Uterus (tissue), 2 donors: ENCODE results near the gene INSC.

ENCODE experiments used
- CTCF ChIP-seq, 4 experiments: fragments of 200-600 bp in 2 of 4; fragments of 450-650 bp in 2 of 4; sonication (generic) in 2 of 4; IDR thresholded peaks; one replicate each; pipeline ENCODE4 v1.5.1; 2016 to 2019; ENCODE audit warnings: antibody characterized with exemption in 4 of 4, mild to moderate bottlenecking in 2 of 4, moderate library complexity in 1 of 4
- POLR2A ChIP-seq, 2 donors: fragments of 450-650 bp; IDR thresholded peaks; one replicate each; pipeline ENCODE4 v1.6.1; 2016; ENCODE audit warnings: antibody characterized with exemption in 2 of 2, mild to moderate bottlenecking in 1 of 2, moderate library complexity in 1 of 2

DNA sequence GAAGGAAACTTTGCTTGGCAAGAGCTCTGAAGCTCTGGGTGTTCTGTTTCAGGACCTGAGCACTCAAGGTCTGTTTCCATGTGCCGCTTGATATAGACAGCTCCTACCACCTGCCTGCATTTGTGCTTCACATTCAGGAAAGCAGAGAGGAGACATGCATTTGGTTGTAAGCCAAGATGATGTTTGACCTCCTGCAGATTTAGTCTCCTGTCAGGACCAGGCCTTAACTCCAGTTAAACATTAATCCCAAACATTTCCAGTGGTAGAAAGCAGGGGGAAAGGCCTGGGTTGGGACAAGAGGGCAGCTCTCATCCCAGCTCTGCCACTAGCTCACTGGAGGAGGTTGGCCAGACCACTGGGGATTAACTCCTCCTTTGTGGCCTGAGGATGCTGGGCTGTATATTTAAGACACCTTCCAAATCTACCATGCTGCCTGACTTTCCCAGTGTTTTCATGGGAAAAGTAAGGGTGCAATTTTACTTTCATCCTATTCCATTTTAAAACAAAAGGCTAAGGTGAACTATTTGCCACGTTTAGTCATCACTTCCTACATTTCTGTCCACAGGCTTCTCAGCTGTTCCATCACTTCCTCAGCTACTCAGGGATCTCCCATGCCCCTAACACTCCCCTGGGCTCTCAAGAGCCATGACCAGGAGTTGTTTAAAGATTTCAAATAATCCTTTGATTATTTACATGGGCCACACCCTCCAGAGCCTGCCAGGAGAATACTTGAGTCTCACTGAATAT is 80.9 kb downstream of the INSC start:
- TF ChIP-seq CTCF (IDR thresholded peaks at IDR 0.05) = no peak
- TF ChIP-seq POLR2A (IDR thresholded peaks at IDR 0.05) = no peak
